C4-2B (cell line): ENCODE measurements around the gene HTT.

Experiments
- ZFX ChIP-seq: fragments of 450-650 bp; IDR thresholded peaks from 2 replicates; pipeline ENCODE4 v1.6.1; 2017
- TF ChIP-seq, protein P1 (sequence below): fragments of 450-650 bp; conservative IDR thresholded peaks from 2 replicates; pipeline ENCODE4 v1.5.1; 2017; ENCODE audit warnings: mild to moderate bottlenecking

GRCh38 chr4:3217771-3218170, 143.3 kb downstream of the HTT start:
- TF ChIP-seq, protein P1, sequence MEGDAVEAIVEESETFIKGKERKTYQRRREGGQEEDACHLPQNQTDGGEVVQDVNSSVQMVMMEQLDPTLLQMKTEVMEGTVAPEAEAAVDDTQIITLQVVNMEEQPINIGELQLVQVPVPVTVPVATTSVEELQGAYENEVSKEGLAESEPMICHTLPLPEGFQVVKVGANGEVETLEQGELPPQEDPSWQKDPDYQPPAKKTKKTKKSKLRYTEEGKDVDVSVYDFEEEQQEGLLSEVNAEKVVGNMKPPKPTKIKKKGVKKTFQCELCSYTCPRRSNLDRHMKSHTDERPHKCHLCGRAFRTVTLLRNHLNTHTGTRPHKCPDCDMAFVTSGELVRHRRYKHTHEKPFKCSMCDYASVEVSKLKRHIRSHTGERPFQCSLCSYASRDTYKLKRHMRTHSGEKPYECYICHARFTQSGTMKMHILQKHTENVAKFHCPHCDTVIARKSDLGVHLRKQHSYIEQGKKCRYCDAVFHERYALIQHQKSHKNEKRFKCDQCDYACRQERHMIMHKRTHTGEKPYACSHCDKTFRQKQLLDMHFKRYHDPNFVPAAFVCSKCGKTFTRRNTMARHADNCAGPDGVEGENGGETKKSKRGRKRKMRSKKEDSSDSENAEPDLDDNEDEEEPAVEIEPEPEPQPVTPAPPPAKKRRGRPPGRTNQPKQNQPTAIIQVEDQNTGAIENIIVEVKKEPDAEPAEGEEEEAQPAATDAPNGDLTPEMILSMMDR, result no peak
- no peak for TF ChIP-seq ZFX
